GM19043 (cell line): ENCODE results near the gene DVL1.

Experiments
- ATAC-seq: cut with Tn5 transposase; IDR thresholded peaks from one replicate; pipeline ENCODE4 v1.9.1; 2021; ENCODE audit warnings: low read depth; ENCODE audit not compliant: unreplicated experiment

The DVL1 gene

DNA sequence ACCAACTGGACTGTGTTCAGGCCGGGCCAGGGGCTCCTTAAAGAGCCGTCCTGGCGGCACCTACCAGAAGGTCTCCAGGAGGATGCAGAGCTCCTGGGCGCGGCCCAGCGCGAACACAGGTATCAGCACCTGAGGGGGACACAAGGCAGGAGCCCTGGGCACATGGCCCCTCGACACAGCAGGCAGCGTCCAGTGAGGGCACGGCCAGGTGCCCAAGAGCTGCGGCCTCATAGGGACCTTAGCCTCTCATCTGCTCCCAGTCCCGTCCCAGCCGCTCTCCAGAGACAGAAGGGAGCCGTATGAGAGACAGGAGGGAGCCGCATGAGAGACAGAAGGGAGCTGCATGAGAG is 35.0 kb downstream of the DVL1 start:
- ATAC-seq, result no peak

DNA sequence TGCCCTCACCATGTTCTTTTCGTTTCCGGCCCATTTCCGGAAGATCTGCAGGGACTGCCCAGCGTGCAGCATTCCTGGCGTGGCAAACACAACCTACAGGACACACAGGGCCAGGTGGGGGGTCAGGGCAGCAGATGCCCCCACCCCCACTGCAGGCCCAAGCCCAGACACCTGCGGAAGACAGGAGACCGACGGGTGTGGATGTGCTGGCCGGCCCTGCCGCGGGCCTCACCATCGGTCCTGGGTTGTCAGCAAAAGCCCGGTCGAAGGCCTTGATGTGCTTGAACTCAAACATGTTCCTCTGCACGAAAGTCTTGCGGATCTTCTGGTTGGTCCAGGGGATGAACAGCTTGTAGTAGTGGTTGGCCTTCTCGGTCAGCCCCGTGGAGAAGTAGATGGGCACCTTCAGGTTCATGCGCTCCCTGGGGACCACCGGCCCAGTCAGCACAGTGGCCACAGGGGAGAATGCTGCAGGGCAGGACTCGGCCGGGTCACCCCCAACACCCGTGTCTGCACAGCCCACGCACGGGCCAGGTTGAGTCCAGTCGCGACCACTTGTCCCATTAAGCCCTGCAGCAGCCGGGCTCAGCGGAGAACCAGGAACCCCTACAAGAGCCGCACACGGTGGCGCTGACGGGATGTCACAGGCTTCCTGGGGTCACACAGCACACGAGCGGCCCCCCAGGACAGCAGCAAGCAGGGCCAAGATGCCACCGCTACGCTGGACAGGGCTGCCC is 35.5 kb downstream of the DVL1 start:
- ATAC-seq, result no peak

DNA sequence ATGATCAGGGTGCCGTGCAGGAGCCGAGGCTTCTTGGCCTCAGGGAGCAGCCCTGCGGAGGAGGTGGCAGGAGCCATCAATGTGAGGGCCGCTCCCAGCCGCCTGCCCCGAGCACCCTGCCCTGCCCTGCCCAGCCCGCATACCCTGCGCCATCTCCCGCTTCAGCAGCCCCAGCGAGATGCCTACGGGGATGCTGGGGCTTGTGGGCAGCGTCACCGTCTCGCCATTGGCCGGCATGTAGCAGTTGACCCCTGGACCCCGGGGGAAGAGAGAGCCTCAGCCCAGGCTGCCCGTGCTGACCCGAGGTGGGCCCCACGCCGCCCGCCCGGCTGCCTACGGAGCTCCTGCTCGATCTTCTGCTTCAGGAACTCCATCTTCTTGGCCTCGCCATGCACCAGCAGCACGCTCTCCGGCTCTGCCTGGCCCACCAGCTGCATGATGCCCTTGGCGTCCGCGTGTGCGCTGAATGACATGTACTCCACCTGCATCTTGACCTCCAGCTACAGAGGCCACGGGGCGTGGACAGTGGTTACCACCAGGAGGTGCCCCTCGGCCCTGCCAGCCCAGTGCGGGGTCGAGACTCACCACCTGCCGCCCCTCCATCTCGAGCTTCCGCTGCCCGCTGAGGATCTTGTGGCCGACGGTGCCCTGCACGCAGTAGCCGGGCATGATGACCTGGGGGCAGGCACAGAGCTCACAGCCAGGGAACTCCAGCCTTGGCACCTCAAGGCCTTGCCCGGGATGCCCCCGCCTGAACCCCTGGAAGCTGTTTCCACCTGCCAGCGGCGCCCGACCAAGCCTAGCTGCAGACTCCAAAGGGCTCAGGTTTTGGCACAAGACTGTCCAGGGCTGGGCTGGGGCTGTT is 36.5 kb downstream of the DVL1 start:
- no peak for ATAC-seq

DNA sequence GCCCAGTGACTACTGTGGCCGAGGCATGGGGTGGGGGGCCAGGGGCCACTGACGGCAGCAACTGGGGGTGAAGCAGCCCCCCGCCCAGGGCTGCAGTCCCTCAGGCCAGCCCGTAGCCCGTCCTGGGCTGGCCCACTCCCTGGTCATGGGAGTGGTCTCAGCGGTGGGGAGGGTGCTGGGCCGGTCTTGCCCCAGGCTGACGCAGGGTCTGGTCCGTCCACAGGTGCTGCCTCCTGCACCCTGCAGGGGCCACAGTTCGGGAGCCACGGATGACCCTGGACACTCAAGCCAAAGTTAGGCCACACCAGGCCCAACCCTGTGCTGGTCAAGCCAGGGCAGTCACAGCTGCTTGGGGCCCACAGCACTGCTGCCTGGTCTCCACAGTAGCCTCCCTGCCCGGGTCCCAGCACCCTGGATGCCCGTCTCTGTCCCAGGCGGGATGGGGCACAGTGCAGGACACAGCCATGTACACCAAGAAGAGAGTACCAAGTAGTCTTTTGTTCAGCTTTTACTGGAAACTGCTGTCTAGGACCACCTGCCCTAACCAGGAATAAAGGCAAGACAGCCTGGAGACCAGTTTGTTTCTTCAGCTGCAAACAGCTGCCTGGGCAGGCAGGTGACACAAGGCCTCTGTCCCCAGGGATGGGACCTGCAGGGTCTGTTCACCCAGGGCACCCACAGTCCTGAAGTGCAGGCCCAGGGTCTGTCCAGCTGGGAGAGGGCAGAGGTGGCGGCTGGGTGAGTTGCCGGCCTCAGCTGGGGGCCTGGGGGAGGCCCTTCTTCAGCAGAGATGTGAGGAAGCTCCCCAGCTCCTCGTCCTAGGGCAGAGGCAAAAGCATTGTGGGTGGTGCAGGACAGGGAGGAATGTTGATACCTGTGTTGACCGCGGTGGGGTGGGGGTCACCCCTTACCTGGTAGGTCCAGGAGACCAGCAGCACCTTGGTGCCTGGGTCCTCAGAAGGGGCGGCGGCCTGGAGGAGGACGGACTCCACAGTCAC is 37.8 kb downstream of the DVL1 start:
- ATAC-seq, result no peak

DNA sequence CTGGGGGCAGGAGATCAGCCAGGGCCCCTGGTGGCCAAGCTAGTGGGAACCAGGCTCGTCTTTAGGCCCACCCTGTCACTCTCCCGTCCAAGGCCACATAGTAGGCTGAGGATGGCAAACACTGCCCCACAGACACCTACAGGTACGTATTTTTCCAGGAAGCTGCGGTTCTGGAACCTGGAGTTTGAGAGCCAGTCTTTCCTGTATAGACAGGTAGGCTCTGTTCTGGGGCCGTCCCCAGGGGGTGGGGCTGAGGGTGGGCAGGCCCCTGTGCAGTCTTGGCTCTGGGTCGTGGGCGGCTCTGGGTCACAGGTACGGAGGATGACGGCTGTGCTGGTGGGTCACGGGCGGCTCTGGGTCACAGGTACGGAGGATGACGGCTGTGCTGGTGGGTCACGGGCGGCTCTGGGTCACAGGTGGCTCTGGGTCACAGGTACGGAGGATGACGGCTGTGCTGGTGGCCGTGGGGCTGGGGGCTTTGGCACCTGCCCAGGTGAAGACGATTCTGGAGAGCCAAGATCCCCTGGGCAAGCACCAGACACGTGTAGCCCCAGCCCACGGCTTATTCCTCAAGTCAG is 38.7 kb downstream of the DVL1 start:
- no peak for ATAC-seq

DNA sequence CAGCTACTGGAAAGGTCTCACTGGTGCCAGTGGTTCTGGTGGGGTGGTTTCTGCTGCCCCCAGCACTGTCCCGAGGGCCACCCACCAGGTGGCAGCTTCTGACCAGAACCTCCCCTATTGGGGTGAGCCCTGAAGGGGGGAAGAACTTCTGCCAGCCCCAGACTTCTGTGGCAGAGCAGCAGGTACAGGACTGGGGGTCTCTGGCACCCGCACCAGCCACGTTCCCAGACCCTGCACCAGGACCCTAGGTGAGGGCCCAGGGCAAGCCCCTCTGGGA is 39.2 kb downstream of the DVL1 start:
- ATAC-seq, result no peak

DNA sequence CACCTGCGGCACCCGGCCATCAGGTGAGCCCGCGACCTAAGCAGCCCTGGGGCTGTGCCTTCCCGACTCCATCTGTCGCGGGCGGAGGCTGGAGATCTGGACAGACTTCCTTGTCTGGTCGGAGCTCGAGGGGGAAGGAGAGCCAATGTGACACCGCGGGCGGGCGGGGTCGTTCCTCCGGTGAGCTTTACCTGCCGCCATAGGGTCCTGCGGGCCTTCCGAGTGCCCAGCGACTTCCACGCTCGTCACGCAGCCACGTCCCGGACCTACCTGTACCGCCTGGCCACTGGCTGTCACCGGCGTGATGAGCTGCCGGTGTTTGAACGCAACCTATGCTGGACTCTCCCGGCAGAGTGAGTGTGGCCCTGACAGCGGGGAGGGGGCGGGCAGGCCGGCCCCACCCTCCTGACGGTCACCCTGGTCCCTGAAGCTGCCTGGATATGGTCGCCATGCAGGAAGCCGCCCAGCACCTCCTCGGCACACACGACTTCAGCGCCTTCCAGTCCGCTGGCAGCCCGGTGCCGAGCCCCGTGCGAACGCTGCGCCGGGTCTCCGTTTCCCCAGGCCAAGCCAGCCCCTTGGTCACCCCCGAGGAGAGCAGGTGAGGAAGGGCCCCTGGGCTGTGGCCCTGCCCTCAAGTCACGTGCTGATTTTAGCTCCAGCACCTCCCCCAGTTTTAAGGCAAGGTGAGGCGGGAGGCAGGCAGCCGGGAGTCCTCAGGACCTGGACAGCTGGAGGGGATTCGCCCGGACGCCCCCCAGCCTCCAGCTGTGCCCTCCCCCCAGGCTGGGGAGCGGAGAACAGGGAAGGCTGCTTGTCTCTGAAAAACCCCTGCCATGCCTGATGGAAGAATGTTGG is 39.7 kb downstream of the DVL1 start:
- no peak for ATAC-seq

DNA sequence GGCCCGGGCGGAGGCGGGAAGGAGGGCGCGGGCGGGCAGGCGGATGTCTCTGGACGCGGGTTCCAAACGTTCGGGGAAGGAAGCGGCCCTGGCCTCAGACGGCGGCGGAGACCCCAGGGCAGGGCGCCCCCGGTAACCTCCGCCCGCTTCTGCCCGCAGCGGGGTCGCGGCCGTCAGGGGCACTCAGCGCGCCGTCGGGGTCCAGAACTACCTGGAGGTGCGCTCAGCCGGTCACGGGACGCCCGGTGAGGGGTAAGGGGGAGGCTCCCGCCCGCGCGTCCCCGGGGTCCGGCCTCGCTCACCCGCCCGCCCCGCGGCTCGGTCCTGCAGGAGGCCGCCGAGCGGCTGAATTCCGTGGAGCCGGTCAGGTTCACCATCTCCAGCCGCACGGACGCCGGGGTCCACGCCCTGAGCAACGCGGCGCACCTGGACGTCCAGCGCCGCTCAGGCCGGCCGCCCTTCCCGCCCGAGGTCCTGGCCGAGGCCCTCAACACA is 40.4 kb downstream of the DVL1 start:
- no peak for ATAC-seq

DNA sequence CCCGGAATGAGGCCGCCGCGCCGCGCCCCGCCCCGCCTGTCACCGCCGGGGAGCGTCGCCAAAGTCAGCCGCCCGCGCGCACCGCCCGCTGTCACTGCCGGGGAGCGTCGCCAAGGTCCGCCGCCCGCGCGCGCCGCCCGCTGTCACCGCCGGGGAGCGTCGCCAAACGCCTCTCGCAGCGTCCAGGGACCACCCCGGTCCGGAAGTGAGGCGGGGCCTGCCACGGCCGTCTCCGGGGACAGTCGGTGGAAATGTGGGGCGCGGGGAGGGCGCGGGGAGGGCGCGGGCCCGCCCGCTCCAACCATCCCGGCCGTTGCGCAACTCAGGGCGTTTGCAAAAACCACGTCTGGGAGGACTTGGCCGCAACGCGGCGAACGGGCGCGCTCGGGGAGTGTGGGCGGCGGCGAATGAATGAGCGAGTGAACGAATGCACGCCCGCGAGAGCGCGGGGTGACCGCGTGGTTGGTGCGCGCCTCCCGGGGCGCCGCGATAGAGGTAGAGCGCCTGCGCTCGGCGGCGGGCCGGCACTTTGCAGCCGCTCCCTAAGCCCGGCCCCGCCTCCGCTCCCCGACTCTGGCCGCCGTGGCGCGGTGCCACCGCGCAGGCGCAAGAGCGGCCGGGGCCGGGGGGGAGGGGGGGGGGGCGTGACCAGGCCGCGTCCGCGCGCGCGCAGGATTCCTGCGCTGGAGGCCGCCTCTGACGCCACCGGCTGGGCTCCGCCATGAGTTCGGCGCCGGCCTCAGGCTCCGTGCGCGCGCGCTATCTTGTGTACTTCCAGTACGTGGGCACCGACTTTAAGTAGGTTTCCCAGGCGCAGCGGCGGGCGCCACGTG is 41.1 kb downstream of the DVL1 start, which contains the start of the genes ACAP3 and PUSL1:
ACAP3 (minus strand) TSS at position 8 of the 833 bp plus-strand sequence. CDS start 115 bp downstream, outside the sequence.
PUSL1 (plus strand) TSS at position 675 of the 833 bp plus-strand sequence; CDS start at position 722, 47 bp downstream.
- ATAC-seq, result peak; percentile 54

DNA sequence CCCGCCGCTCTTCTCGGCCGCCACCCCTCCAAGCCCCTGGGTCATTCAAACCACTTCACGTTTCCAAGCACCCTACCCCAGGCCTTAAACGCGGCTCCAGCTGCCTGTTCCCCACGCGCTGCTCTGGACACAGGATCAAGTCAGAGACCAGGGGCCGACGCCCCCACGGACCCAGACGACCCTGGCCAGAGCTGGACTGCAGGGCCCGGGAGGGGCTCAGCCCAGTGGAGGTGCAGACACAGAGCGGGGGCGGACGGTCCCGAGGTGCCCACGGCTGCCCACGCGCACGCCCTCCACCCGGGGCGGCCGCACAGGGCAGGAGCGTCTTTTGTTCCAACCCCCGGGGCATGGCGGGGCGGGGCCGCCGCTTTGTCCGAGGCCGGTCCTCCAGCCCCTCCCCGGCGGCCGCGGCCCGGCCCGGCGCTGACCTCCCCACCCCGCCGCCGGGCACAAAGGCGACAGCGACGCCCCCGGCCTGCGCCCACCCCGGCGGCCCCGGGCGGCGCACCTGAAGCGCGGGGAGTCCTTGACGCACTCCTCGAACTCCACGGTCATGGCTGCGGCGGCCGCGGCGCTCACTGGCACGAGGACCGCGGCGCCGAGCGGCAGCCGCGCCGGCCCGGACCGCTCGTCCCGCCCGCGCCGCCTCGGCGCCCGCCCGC is 41.8 kb downstream of the DVL1 start:
- ATAC-seq, result no peak

DNA sequence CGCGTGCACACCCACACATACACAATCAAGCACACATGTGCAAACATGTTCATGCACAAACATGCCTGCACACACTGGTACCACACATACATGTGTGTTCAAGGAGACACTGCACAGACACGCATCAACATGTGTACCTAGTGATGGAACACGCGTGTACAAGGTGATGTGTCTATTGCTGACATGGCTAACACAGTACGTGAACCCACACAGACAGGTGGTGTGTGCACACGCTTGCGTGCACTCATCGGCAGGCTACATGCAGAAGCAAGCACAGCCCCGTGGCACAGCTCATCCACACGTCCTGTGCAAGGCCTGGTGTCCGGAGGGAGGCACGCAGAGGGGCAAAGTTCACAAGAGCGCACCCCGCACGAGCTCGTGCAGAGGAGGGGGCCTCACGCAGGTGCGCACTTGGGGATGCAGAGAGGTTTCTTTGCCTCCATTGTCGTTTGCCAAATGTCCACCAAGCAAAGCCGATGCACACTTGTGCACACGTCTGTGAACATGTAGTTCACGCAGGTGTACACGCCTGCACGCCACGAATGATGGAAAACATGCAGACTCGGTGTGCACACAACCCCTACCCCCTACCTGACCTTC is 42.5 kb downstream of the DVL1 start:
- no peak for ATAC-seq

DNA sequence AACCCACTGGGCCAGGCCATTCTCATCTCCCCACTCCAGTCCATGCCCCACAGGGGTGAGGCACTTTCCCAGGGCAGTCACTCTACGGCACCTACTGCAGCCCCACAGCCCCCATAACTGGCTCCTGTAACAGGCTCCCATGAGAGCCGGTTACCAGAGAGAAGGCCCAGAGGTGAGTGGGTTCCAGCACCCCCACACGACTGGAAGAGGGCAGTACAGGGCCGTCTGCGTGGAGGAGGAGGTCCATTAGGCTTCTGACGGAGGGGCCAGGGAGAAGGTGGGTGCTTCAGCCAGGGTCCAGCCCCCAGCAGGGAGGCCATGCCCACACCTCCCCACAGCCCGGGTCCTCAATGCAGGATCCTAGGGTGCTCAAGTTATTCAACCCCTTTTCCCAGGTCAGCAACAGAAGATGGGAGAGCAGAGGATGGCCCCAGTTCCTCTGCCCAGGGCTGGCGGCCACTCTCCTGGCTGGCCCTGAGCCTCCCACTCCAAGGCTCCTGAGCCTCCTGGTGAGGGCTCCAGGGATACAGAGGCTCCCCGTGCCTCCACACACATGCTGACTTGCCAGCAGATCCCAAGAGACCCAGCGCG is 43.1 kb downstream of the DVL1 start:
- ATAC-seq, result no peak

DNA sequence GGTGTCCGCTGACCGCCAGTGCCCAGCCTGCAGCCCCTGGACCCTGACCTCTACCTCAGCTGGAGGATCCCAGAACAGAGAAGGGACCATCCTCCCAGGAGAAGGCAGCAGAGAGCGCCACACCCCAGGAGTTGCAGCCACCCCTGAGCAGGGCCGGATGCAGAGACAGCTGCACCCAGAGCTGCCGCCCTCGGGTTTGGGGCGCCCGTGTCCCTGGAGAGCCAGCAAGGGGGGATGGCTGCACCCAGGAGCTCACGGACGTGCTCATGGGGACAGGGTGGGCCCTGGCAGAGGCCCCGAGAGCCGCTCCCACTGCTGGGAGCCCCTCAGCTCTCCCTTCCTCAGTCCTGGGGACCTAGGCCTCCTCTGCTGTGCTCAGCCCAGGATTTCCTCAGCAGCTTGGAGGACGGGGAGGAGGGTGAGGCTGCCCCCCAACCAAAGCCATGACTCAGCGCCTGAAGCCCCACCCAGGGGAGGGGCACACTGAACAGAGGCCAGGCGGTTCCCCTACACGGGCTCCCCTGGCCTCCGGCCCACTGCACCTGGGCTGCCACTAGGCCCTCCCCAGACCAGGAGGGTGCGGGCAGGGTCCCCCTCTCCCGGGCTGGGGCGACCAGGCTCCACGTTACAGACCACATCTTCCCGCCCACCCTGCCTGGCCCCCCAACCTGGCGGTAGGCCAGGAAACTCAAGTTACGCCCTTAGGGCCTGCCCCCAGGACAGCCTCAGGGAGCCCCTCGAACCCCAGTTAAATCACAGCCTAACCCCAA is 43.7 kb downstream of the DVL1 start:
- ATAC-seq, result no peak

DNA sequence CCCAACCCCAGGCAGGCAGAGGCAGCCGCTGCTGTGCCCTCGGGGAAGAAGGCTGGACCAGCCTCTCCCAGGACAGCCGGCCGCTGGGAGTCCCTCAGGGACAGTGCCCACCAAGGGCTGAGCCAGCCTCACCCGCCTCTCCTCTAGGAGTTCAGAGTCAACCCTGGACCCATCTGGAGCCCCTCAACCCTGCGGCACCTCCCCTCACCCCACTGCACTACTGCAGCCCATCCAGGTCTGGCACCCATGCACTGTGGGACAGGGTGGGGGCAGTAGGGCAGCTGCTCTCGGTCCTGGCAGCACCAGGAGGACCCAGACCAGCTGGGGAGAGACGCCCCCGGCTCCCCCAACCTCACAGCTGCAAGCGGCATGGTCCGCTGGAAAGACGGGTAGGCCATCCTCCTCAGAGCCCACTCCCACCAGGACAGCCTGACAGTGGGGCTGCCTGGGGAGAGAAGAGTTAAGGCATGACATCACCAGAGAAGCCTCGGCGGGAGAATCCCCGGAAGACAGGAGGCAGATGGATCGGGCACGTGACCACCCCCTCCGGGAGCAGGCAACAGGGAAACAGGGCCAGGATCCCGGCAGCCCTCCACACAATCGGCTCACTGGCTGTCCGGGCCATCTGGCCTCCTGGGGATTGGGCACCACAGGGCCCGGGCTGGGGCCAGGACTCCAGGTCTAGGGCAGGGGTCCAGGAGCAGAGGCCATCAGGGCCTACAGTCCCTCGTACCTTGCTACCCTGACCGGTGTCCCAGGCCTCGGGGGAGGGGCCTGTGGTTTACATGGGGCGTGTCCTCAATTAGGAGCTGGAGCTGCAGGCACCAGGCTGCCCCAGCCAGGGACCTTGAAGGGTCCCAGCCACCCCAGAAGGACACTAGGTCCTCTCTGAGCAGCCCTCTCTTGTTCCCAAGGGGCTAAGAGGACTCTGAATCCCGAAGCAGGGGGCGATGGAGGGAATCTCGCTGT is 44.6 kb downstream of the DVL1 start:
- ATAC-seq, result no peak

DNA sequence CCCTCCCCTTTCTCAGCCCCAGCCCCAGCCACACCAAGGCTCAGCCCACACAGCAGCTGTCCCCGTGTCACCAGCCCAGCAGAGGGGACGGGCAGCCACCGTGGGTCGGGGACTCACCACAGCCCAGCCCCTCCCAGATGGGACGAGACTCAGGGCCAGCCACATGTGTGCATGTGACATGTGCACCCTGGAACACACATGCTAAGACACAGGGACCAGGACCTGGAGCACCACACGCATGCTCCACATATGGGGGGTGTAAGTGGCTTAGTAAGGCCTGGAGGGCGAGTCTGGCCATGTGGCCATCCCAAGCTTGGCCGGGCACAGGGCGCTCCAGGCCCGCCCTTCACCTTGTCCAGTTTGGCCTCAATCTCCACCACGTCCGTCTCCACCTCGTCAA is 45.5 kb downstream of the DVL1 start:
- no peak for ATAC-seq
